B cell (primary cell): Measurements from ENCODE around the gene SMIM20.

Source experiments
- EZH2 ChIP-seq: IDR thresholded peaks from 2 replicates; pipeline ENCODE4 v1.6.1; 2012; ENCODE audit warnings: borderline replicate concordance, low read depth, mild to moderate bottlenecking, moderate library complexity, low read length; ENCODE audit not compliant: insufficient read depth, poor library complexity, severe bottlenecking
- TF ChIP-seq, protein P1 (sequence below): fragments of 200-600 bp; IDR thresholded peaks from one replicate; pipeline ENCODE4 v1.8.0; 2022; ENCODE audit warnings: antibody characterized with exemption, mild to moderate bottlenecking

DNA sequence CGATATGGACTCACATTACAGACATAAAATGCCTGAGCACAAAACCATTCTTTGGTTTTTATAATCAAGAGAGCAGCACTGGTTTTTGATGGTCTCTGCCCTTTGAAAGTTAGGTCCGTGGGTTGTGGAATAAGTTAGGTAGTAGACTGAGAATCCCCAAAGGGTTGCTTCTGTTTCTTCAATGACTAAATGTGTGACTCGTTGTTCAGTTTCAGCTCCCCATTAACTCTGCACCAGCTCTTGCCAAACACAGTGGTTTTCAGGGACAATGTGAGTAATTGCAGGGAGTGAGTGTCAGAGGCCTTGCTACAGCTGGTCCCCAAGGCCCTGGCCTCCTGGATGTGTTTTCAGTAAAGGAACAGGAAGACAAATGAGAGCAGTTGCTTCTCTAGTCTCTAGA, 24.8 kb downstream of the SMIM20 start:
- TF ChIP-seq, protein P1, sequence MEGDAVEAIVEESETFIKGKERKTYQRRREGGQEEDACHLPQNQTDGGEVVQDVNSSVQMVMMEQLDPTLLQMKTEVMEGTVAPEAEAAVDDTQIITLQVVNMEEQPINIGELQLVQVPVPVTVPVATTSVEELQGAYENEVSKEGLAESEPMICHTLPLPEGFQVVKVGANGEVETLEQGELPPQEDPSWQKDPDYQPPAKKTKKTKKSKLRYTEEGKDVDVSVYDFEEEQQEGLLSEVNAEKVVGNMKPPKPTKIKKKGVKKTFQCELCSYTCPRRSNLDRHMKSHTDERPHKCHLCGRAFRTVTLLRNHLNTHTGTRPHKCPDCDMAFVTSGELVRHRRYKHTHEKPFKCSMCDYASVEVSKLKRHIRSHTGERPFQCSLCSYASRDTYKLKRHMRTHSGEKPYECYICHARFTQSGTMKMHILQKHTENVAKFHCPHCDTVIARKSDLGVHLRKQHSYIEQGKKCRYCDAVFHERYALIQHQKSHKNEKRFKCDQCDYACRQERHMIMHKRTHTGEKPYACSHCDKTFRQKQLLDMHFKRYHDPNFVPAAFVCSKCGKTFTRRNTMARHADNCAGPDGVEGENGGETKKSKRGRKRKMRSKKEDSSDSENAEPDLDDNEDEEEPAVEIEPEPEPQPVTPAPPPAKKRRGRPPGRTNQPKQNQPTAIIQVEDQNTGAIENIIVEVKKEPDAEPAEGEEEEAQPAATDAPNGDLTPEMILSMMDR: no peak
- no peak for TF ChIP-seq EZH2
